HG03439 (cell line): ENCODE results near the gene KCNH3.

Experiments
- ATAC-seq: cut with Tn5 transposase; IDR thresholded peaks from one replicate; pipeline ENCODE4 v1.9.1; 2021; ENCODE audit warnings: mild to moderate bottlenecking, moderate library complexity; ENCODE audit not compliant: unreplicated experiment

Gene KCNH3

DNA sequence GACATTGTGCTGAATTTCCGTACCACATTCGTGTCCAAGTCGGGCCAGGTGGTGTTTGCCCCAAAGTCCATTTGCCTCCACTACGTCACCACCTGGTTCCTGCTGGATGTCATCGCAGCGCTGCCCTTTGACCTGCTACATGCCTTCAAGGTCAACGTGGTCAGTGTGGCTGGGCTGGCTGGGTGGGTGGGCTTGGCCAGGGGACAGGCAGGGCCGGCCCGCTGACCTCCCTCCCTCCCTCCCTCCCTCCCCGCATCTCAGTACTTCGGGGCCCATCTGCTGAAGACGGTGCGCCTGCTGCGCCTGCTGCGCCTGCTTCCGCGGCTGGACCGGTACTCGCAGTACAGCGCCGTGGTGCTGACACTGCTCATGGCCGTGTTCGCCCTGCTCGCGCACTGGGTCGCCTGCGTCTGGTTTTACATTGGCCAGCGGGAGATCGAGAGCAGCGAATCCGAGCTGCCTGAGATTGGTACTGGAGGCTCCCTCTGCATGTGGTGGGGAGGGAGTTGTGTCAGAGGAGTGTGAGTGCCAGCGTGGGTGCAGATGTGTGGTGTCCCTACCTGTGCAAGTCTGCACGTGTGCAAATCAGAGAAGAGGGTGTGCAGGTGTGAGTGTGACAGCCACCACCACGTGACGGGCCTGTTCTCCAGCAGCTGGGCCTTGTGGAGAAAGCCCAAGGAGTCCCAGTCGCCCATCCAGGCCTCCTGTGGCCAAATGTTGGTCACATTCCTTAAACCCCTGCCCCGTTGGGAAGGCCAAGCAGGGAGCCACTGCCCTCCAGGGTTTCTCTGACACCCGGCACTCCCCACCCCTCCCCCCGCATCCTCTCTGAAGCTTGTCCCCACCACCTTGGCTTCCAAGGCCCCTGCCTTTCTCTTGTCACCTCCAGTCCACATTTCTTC, 5.3 kb downstream of the KCNH3 start:
- no peak for ATAC-seq

DNA sequence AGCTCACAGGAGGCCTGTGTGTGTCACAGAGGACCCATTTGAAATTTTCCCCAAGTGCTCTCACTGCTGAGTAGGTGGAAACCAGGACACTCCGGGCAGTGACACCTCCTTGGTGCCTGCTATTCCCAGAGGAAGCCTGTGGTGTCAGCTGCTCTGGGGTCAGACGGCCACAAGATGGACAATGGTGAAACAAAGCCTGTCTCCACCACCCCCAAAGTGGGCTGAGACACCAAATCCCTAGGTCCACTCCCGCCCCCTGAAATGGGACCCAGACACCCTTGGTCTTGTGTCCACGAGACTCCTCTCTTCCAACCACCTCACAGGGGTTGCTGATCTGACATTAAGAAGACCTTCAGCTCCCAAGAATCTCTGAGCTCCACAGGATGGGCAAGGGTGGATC, 7.0 kb downstream of the KCNH3 start:
- no peak for ATAC-seq

GRCh38 chr12:49546481-49546880, 7.7 kb downstream of the KCNH3 start:
- ATAC-seq = no peak

- no peak for ATAC-seq
Measured at GRCh38 chr12:49547090-49547690, 8.4 kb downstream of the KCNH3 start.

DNA sequence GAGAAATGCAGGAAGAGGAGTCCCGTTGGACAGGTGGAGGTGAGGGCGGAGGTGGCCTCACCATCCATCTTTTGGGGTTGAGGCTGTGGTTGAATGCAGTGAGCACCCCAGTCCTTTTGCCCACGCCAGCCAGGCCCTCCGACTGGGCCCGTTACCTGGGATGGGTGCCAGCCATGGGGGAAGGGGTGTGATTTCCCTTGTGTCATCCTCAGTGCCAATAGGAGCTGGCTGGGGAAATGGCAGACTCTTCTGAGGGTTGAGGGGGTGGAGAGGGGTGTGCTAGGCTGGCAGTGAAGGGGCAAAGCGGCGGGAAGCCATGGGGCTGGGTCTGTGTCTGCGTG, 9.6 kb downstream of the KCNH3 start:
- ATAC-seq = no peak

GRCh38 chr12:49548822-49549648, 10.2 kb downstream of the KCNH3 start:
- no peak for ATAC-seq

- no peak for ATAC-seq
Measured at GRCh38 chr12:49549735-49550692, 11.2 kb downstream of the KCNH3 start.

DNA sequence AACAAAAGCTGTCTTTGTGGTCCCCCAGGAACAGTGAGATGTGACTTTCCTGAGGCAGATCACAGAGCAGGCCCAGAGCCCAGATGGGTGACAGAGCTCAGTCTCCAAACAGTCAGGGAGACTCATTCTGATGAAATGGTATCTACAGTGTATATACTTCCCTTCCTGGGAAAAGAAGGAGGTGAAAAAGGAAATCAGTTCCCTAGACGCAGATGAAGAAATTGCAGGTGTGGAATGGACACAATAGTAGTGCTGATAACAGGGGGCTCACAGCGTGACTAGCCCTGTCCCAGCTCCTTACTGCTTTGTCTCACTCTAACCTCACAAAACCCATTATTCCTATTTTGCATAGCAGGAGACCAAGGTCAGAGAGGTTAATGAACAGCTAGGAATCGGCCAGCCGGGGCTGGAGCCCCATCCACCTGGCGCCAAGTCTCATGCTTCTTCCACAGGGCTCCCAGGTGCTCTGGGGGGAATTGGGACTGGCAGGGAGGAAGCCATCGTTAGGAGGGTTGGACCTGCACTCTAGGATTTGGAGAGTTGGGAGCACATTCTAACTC, 11.9 kb downstream of the KCNH3 start:
- ATAC-seq = no peak

GRCh38 chr12:49552014-49552413, 13.2 kb downstream of the KCNH3 start:
- no peak for ATAC-seq

DNA sequence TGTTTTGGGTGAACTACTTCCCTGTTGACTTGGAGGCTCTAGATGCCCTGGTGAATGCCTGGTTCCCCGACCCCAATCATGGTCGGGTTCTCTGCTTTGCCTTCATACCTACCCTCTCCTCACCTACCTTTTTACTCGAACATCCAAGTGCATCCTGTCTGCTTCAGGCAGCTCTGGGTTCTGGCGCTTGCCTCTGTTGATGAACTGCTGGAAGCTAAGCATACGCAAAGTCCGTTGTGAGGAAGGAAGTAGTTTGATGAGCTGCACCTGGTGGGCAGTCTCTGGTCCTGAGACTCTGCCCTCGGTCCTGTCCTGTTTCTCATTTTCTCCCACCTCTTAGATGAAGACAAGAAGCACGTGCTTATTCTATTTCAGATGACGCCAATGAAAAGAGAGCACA, 13.6 kb downstream of the KCNH3 start:
- ATAC-seq = no peak

DNA sequence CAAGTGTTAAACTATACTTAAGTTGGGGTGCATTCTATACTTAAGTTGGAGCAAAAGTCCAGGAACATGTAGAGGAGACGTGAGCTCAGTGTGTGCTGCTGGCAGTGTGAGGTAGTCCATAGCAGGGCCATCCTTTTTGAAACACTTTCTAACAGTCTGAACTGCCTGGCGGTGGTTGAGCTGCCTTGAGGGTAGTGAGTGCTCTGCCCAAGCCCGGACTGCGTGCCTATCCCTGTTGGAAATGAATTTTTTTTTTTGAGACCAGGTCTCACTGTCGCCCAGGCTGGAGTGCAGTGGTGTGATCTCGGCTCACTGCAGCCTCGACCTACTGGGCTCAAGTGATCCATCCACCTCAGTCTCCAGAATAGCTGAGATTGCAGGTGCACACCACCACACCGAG, 14.1 kb downstream of the KCNH3 start:
- ATAC-seq = no peak

DNA sequence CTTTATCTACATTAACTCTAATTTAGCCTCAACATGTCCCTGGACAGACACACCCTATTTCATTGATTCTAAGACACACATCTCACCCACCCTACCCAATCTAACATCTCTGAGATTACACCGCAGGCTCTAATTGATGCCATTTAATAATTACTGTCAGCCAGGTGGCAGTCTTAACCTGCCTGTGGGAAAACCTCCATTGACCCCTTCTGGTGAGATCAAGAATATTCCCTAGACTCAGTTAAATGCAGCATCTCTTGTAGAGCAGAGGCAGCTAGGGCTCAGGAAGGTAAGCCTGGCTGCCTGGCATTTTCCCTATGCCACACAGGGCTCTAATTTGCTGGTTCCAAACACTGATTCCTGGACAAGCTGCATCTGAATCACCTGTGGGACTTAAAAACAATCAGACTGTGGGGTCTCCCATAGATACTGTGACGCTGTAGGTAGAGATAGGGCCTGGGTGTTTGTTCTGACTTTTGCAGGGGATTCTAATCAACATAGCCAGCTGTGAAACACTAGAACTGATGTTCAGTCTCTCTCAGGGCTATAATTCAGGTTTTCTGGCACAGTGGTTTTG, 14.8 kb downstream of the KCNH3 start:
- no peak for ATAC-seq

DNA sequence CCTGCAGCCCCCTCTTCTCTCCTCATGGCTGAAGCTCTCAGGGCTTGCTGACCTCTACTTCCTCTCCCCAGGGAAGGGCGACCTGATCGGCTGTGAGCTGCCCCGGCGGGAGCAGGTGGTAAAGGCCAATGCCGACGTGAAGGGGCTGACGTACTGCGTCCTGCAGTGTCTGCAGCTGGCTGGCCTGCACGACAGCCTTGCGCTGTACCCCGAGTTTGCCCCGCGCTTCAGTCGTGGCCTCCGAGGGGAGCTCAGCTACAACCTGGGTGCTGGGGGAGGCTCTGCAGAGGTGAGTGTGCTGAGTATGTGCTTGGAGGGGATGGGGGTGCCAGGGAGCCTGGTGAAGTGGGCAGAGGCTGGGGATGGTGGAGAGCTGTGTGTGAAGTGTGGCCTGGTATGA, 15.4 kb downstream of the KCNH3 start:
- no peak for ATAC-seq

- no peak for ATAC-seq
Measured at GRCh38 chr12:49555631-49556390, 17.0 kb downstream of the KCNH3 start.

DNA sequence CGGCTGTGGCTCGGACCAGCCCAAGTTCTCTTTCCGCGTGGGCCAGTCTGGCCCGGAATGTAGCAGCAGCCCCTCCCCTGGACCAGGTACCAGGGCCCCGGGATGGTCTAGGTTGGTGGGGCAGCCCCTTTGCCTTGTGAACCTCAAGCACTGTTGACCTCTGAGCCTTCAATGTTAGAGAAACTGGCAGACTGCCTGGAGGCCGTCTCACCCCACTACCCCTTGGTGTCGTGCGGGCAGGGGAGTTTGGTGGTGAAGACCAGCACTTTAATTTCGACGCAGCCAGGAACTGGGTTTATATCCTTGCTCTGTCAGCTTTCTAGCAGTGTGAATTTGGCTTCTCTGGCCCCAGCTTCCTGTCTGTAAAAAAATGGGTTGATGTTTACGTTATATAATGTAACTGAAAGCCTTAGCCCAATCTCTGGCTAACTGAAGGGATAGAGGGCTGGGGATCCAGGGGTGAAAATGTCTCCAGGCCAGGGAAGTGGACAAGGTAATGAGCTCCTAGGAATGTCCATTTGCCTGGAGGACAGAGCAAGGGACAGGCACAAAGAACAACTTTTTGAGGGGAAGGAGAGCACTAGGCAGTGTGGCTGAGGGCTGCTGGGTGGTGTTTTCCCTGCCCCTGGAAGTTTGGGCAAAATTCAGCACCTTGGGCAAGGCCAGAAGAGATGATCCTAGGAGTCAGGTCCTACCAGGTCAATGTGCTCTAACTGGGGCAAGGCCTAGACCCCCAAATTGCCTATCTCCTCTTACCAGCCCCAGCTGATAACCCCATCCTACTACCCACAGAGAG, 17.8 kb downstream of the KCNH3 start:
- no peak for ATAC-seq

DNA sequence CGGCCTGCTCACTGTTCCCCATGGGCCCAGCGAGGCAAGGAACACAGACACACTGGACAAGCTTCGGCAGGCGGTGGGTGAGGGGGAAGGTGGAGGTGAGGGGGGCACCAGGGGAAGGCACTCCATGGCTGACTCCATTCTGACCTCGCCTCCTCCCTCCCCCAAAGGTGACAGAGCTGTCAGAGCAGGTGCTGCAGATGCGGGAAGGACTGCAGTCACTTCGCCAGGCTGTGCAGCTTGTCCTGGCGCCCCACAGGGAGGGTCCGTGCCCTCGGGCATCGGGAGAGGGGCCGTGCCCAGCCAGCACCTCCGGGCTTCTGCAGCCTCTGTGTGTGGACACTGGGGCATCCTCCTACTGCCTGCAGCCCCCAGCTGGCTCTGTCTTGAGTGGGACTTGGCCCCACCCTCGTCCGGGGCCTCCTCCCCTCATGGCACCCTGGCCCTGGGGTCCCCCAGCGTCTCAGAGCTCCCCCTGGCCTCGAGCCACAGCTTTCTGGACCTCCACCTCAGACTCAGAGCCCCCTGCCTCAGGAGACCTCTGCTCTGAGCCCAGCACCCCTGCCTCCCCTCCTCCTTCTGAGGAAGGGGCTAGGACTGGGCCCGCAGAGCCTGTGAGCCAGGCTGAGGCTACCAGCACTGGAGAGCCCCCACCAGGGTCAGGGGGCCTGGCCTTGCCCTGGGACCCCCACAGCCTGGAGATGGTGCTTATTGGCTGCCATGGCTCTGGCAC, 18.5 kb downstream of the KCNH3 start:
- no peak for ATAC-seq

DNA sequence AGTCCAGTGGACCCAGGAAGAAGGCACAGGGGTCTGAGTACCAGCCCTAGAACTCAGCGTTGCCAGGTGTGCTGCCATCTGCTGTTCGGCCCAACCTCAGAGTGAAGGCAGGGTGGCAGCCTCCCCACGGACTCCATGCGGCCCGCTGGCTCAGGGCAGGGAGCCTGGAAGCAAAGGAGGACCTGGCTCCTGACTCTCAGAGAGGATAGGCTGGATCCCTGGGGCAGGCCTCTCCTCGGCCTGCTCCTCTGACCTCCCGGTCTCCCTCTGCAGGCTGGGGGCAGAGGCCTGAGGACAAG, 19.0 kb downstream of the KCNH3 start:
- no peak for ATAC-seq

GRCh38 chr12:49558526-49558925, 19.7 kb downstream of the KCNH3 start:
- ATAC-seq = no peak
